NT2/D1 (cell line): ENCODE measurements around the gene HOXB5.

ENCODE experiments used
- YY1 ChIP-seq: IDR thresholded peaks from 2 replicates; pipeline ENCODE4 v1.6.1; 2011; ENCODE audit not compliant: insufficient read length, insufficient read depth
- ZNF274 ChIP-seq: IDR thresholded peaks from 2 replicates; pipeline ENCODE4 v1.6.1; 2011; ENCODE audit warnings: mild to moderate bottlenecking, low read depth, low read length

DNA sequence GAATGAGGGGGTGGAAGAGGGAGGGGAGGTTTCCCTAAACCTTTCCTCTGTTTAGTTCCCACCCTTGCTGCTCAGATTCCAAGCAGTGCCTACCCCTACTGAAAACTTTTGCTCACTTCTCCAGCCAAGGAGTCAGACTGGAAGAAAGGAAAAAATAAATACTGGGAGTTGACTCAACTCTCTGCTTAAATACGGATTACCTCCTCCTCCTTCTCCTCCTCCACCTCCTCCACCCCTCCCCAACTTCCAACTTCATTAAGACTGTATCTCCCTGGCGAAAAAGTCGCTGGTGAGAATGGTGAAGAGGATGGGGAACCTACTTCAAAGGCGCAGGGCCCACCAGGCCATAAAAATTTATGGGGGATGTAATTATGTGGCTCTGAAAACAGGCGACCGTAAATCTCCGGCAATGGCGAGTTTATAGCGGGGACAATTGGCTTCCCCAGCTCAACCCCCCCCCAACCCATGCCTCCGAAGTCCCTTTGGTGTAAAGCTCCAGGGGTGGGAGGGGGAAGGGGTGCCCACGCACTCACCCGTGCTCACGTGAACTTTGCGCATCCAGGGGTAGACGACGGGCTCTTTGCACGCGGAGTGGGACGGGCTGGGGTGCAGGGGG, 16.1 kb downstream of the HOXB5 start:
- no peak for TF ChIP-seq YY1
- no peak for TF ChIP-seq ZNF274
